Endothelial cell of umbilical vein (primary cell): Measurements from ENCODE around the gene ZNF664. TPM values are rescaled to one million over a fixed set of nuclear protein-coding genes. Genes with fewer than 3 reads are reported as not detected.

ENCODE experiments used
- BruUV-seq: library from RNA; stranded (reverse); fragments of 400-500 nt; replicated peaks from 2 replicates; lab custom pipeline; 2021; lab: Mats Ljungman, UMichigan
- CTCF ChIA-PET: fragments of 300-600, 350-600 bp; sonication (Branson Sonifier 250); formaldehyde crosslinking; loops from one replicate; lab custom pipeline; 2021; ENCODE audit warnings: antibody characterized with exemption, inconsistent platforms; lab: Charles Lee
- POLR2A ChIA-PET: fragments of 300-600, 350-600 bp; sonication (Branson Sonifier 250); formaldehyde crosslinking; loops from one replicate; lab custom pipeline; 2021; ENCODE audit warnings: antibody characterized with exemption, inconsistent platforms; lab: Charles Lee
- DNase-seq: peaks from one replicate; pipeline ENCODE4 v3.0.0-alpha.2; 2011; ENCODE audit warnings: low read depth, low spot score
- FAIRE-seq: peaks from 2 replicates; lab custom pipeline; 2011; peaks lifted over from hg19 to GRCh38; lab: Jason Lieb, UNC
- H2AFZ ChIP-seq: 2 replicates; pipeline ENCODE4 v1.6.0; 2012; ENCODE audit warnings: low read depth, low read length, control low read depth, inconsistent platforms
- H3K27ac ChIP-seq: 2 replicates; pipeline ENCODE4 v1.5.1; 2011; ENCODE audit warnings: low read depth, mild to moderate bottlenecking, control low read depth, low read length, moderate library complexity; ENCODE audit not compliant: insufficient read depth
- H3K27me3 ChIP-seq, 2 experiments: 2 replicates each; pipeline versions ENCODE4 v1.6.0 to v1.6.1; 2011; ENCODE audit warnings: low read length in 2 of 2, mixed read lengths in 1 of 2; ENCODE audit not compliant: control insufficient read depth in 2 of 2, insufficient read depth in 2 of 2
- H3K36me3 ChIP-seq, 2 experiments: 2 replicates in 1 of 2; 3 replicates in 1 of 2; pipeline ENCODE4 v1.5.1; 2011; ENCODE audit warnings: low read length in 2 of 2, mild to moderate bottlenecking in 1 of 2, moderate library complexity in 1 of 2; ENCODE audit not compliant: control insufficient read depth in 2 of 2, insufficient read depth in 2 of 2; ENCODE audit errors: extremely low read depth in 1 of 2
- H3K4me1 ChIP-seq: 3 replicates; pipeline ENCODE4 v1.5.1; 2011; ENCODE audit warnings: mild to moderate bottlenecking, low read length; ENCODE audit not compliant: control insufficient read depth, insufficient read depth; ENCODE audit errors: extremely low read depth
- H3K4me2 ChIP-seq: 2 replicates; pipeline ENCODE4 v1.6.1; 2011; ENCODE audit warnings: low read length, control low read depth, mixed read lengths; ENCODE audit not compliant: insufficient read depth
- H3K4me3 ChIP-seq, 3 experiments: fragments of 200-600 bp in 1 of 3; sonication (generic), shearing (Covaris generic) in 1 of 3; replicated peaks in 1 of 3; 2 replicates each; pipeline ENCODE4 v1.5.1; 2011 to 2016; ENCODE audit warnings: control low read depth in 3 of 3, low read length in 3 of 3, mild to moderate bottlenecking in 2 of 3, inconsistent platforms in 1 of 3, low read depth in 1 of 3, moderate library complexity in 1 of 3; ENCODE audit not compliant: insufficient read depth in 1 of 3
- H3K79me2 ChIP-seq: 2 replicates; pipeline ENCODE4 v1.6.0; 2012; ENCODE audit warnings: low read length, inconsistent platforms; ENCODE audit not compliant: control insufficient read depth, insufficient read depth
- H3K9ac ChIP-seq: replicated peaks from 2 replicates; pipeline ENCODE3; 2011; ENCODE audit warnings: low read length, control low read depth; ENCODE audit not compliant: insufficient read depth; ENCODE audit errors: extremely low read depth
- H3K9me1 ChIP-seq: replicated peaks from 3 replicates; pipeline ENCODE4 v1.6.0; 2011; ENCODE audit warnings: mild to moderate bottlenecking, low read length; ENCODE audit not compliant: control insufficient read depth, insufficient read depth; ENCODE audit errors: extremely low read depth
- H3K9me3 ChIP-seq: replicated peaks from 2 replicates; pipeline ENCODE4 v1.5.1; 2012; ENCODE audit warnings: low read length, inconsistent platforms; ENCODE audit not compliant: control insufficient read depth, insufficient read depth
- H4K20me1 ChIP-seq: replicated peaks from 2 replicates; pipeline ENCODE3; 2011; ENCODE audit warnings: mild to moderate bottlenecking, low read length; ENCODE audit not compliant: control insufficient read depth, insufficient read depth; ENCODE audit errors: extremely low read depth
- EZH2 ChIP-seq: IDR thresholded peaks from 2 replicates; pipeline ENCODE4 v1.6.1; 2012; ENCODE audit warnings: borderline replicate concordance, low read depth, mild to moderate bottlenecking, moderate library complexity, low read length, inconsistent platforms; ENCODE audit not compliant: severe bottlenecking
- MYC ChIP-seq: IDR thresholded peaks from one replicate; pipeline ENCODE4 v1.6.1; 2011; ENCODE audit warnings: mild to moderate bottlenecking, low read depth, low read length
- POLR2A ChIP-seq: IDR thresholded peaks from 2 replicates; pipeline ENCODE4 v1.6.1; 2012; ENCODE audit warnings: low read depth, mild to moderate bottlenecking, control low read depth, low read length
- POLR2AphosphoS5 ChIP-seq: IDR thresholded peaks from 2 replicates; pipeline ENCODE4 v1.6.1; 2012; ENCODE audit warnings: low read depth, mild to moderate bottlenecking, control low read depth, low read length, moderate library complexity; ENCODE audit not compliant: insufficient read depth
- dilution Hi-C: fragments of 300-500 bp; cut with MboI; formaldehyde crosslinking; loops from one replicate; pipeline ENCODE4 v1.15.0; 2019; ENCODE audit warnings: low sequenced_read_pairs; ENCODE audit not compliant: extremely low pct_ligation_motif_present
- intact Hi-C: fragments of 100-400 bp; cut with micrococcal nuclease; formaldehyde crosslinking; loops from one replicate; pipeline ENCODE4 v1.10.0; 2022
- polyA plus RNA-seq, 4 experiments: library from polyadenylated mRNA; depleted of rRNA in 3 of 4; stranded (reverse) in 3 of 4; unstranded in 1 of 4; fragments of >200 nt; gene quantifications; 2 replicates each; pipeline versions ENCODE4 v1.2.1 to v1.2.3, GENCODE V29; 2011 to 2012; ENCODE audit warnings: missing spikeins in 1 of 4
- total RNA-seq: library from RNA; stranded (reverse); gene quantifications from 2 replicates; pipeline ENCODE4 v1.2.3, GENCODE V29; 2021
- TF ChIP-seq, protein P1 (sequence below): IDR thresholded peaks from 2 replicates; pipeline ENCODE4 v1.6.1; 2011; ENCODE audit not compliant: insufficient read depth, insufficient read length

Gene ZNF664
- total and polyA plus RNA-seq, 2 donors (not counting 3 experiments of a cell fraction or from before 2014, with no cell fraction given) = 29.8 to 71.3 TPM

GRCh38 chr12:123960029-123960735 lies 12.8 kb upstream of the ZNF664 start:
- Histone ChIP-seq H3K4me1 (no peaks in the 10 kb centered on the region), H3K36me3 (no peaks in the 10 kb centered on the region), H4K20me1 (no peaks in the 10 kb centered on the region), H3K79me2 (no peaks in the 10 kb centered on the region), H3K9me1 (no peaks in the 10 kb centered on the region), H3K27me3 (no peaks in the 10 kb centered on the region), H3K4me2 (no peak overlapping the region), H3K9ac (no peak overlapping the region), H2AFZ (no peak overlapping the region), H3K9me3 (no peaks in the 10 kb centered on the region), H3K4me3 (no peak overlapping the region), H3K27ac (no peak overlapping the region)
- FAIRE-seq (no peak), DNase-seq (no peak)
- intact Hi-C loops = no loop called here
- POLR2A ChIA-PET = no interaction called here
- no TSS peak for BruUV-seq
- TF ChIP-seq, protein P1, sequence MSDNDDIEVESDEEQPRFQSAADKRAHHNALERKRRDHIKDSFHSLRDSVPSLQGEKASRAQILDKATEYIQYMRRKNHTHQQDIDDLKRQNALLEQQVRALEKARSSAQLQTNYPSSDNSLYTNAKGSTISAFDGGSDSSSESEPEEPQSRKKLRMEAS = no peak
- TF ChIP-seq POLR2AphosphoS5 (no peak), MYC (no peak), EZH2 (no peak)
- dilution Hi-C loops = no loop called here
- CTCF ChIA-PET = interaction anchor here (1.8 kb wide), 1 partner anchor 54 kb away, joined by 4 read pairs; no protein-coding TSS in a partner anchor

DNA sequence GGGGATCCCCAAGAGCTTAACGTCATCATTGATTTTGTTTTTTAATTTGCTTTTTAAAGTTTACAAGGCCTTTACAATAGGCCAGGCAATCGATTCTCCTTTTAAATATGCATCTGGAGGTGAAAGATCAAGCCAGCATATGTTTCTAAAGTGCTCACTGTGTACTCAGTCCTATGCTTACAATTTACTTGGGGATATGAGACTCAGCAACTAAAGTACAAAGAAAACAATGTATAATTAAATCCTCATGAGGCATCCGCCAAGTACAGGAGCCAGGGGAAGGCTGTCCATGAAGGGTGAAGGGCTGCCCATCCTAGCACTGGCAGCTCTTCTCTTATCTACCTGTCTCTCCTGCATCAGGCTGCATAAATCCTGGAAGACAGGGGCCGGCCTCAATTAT lies 12.2 kb upstream of the ZNF664 start:
- H3K9ac ChIP-seq = no peak overlapping the region
- no peaks in the 10 kb centered on the region for H3K9me1 ChIP-seq
- no peak overlapping the region for H3K4me3 ChIP-seq
- H3K4me1 ChIP-seq = no peaks in the 10 kb centered on the region
- TF ChIP-seq POLR2A = no peak
- intact Hi-C loops = no loop called here
- H4K20me1 ChIP-seq = no peaks in the 10 kb centered on the region
- H3K27ac ChIP-seq = no peak overlapping the region
- no peak overlapping the region for H3K4me2 ChIP-seq
- DNase-seq = no peak
- H3K79me2 ChIP-seq = no peaks in the 10 kb centered on the region
- peaks cover 0 to 2% of the 10 kb centered on the region in 2 experiments for H3K36me3 ChIP-seq
- no peaks in the 10 kb centered on the region for H3K27me3 ChIP-seq
- no peak for FAIRE-seq
- ChIA-PET POLR2A (no interaction called here), CTCF (interaction anchor here (1.5 to 1.8 kb wide), 2 partner anchors 55 kb away, joined by 4 to 5 read pairs; no protein-coding TSS in a partner anchor)
- dilution Hi-C loops = no loop called here
- H3K9me3 ChIP-seq = no peaks in the 10 kb centered on the region
- no TSS peak for BruUV-seq
- H2AFZ ChIP-seq = no peak overlapping the region
